A673 (cell line): ENCODE results near the gene RUFY2. TPM values are rescaled to one million over a fixed set of nuclear protein-coding genes. Genes with fewer than 3 reads are reported as not detected.
A peak's percentile ranks its signal among the peaks of the same experiment; 100 is the strongest.

Experiments
- BruUV-seq: library from RNA; stranded (reverse); fragments of 400-500 nt; replicated peaks from 2 replicates; lab custom pipeline; 2021; lab: Mats Ljungman, UMichigan
- CTCF ChIA-PET: fragments of 300-600 bp; sonication (Branson Sonifier 250); formaldehyde crosslinking; loops from one replicate; lab custom pipeline; 2022; ENCODE audit warnings: antibody characterized with exemption; lab: Charles Lee
- POLR2A ChIA-PET: fragments of 300-600 bp; sonication (Branson Sonifier 250); formaldehyde crosslinking; loops from one replicate; lab custom pipeline; 2022; ENCODE audit warnings: antibody characterized with exemption; ENCODE audit not compliant: low non-redundant PET; lab: Charles Lee
- DNase-seq: peaks from one replicate; pipeline ENCODE4 v3.0.0-alpha.2; 2015; ENCODE audit warnings: low spot score
- H3K27ac ChIP-seq: fragments of 200-600 bp; sonication (generic); 2 replicates; pipeline ENCODE4 v1.5.1; 2016; ENCODE audit warnings: mixed run types, low read depth, mild to moderate bottlenecking, mixed read lengths, antibody characterized with exemption, low read length; ENCODE audit not compliant: poor library complexity, severe bottlenecking
- H3K27me3 ChIP-seq: fragments of 200-600 bp; sonication (generic); replicated peaks from 2 replicates; pipeline ENCODE4 v1.6.1; 2017; ENCODE audit warnings: mixed run types, low read depth, mild to moderate bottlenecking, mixed read lengths, antibody characterized with exemption, low read length; ENCODE audit not compliant: insufficient read depth, poor library complexity
- H3K36me3 ChIP-seq: fragments of 200-600 bp; sonication (generic); 2 replicates; pipeline ENCODE4 v1.6.1; 2016; ENCODE audit warnings: mixed run types, mild to moderate bottlenecking, mixed read lengths, antibody characterized with exemption, low read length; ENCODE audit not compliant: insufficient read depth, poor library complexity, severe bottlenecking
- H3K4me1 ChIP-seq: fragments of 200-600 bp; sonication (generic); 2 replicates; pipeline ENCODE4 v1.6.1; 2017; ENCODE audit warnings: mixed run types, mild to moderate bottlenecking, mixed read lengths, antibody characterized with exemption, low read length; ENCODE audit not compliant: insufficient read depth, poor library complexity, severe bottlenecking
- H3K4me3 ChIP-seq: fragments of 200-600 bp; sonication (generic); 2 replicates; pipeline ENCODE4 v1.5.1; 2016; ENCODE audit warnings: low read depth, mixed run types, mild to moderate bottlenecking, mixed read lengths, low read length; ENCODE audit not compliant: poor library complexity, severe bottlenecking
- H3K9me3 ChIP-seq: fragments of 200-600 bp; sonication (generic); 2 replicates; pipeline ENCODE4 v1.6.1; 2016; ENCODE audit warnings: mixed run types, low read depth, mild to moderate bottlenecking, mixed read lengths, antibody characterized with exemption, low read length; ENCODE audit not compliant: poor library complexity, severe bottlenecking
- EZH2 ChIP-seq: fragments of 200-600 bp; sonication (generic); IDR thresholded peaks from 2 replicates; pipeline ENCODE4 v1.6.1; 2017; ENCODE audit warnings: borderline replicate concordance, low read depth, mild to moderate bottlenecking, mixed read lengths, antibody characterized with exemption, low read length; ENCODE audit not compliant: poor library complexity, severe bottlenecking
- intact Hi-C: fragments of 100-400 bp; cut with micrococcal nuclease; formaldehyde crosslinking; loops from one replicate; pipeline ENCODE4 v1.10.0; 2022; ENCODE audit not compliant: unreplicated experiment
- total RNA-seq: library from RNA; stranded (reverse); gene quantifications from 2 replicates; pipeline ENCODE4 v1.2.3, GENCODE V29; 2021
- TF ChIP-seq, protein P1 (sequence below): fragments of 300-800, 200-600 bp; sonication (generic); conservative IDR thresholded peaks from 2 replicates; pipeline ENCODE4 v1.5.1; 2017; ENCODE audit warnings: low read depth, mild to moderate bottlenecking, antibody characterized with exemption, low read length, moderate library complexity, mixed read lengths

The RUFY2 gene
- total RNA-seq, 1 experiment from 2014 or later: 25.8 TPM

DNA sequence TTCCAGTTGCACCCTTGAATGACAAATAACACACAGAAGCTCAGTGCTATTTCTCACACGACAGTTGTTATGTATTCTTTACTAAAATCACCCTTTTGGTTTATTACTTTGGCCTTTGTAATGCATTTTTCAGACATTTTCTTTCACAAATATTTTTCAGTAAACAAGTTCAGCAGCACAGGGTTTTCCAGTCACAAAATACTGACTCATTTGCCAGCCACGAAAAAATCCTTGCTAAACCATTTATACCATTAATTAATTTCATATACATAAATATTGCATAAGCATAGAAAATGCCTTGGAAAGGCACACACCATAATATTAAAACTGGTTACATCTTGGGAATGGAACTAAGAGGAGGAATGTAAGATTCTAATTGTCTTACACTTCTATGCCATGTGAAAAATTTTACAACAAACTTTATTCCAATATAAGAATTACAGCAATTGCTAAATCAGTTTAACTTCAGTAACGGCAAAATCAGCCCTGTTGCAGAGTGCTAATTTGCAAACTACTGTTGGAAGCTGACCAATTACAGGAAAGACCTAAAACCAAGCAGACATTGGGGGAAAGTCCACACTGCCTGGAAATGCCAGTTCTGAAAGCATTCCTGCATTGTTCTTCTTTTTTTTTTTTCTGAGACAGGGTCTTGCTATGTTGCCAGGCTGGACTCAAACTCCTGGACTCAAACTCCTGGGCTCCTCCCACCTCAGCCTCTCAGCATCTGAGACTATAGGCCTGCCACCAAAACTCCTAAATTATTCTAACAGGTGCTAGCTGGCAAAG lies 42.8 kb downstream of the RUFY2 start:
- ChIA-PET CTCF (no interaction called here), POLR2A (no interaction called here)
- intact Hi-C loops: no loop called here

DNA sequence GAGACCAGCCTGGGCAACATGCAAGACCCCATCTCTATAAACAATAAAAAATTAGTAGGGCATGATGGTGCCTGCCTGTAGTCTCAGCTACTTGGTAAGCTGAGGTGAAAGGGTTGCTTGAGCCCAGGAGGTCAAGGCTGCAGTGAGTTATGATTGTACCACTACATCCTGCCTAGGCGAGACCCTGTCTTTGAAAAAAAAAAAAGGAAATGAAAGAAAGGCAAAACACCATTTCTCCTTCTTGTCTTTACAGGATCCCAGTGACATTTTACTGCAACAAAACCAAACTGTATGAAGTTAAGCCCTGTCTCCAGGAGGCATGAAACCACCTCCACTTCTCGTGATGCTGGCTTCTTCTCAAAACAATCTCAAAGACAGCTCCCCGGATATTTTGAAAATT lies 44.5 kb downstream of the RUFY2 start:
- POLR2A ChIA-PET: interaction anchor here (0.6 kb wide), 1 partner anchor 60 kb away, joined by 12 read pairs; no protein-coding TSS in a partner anchor
- no peak for DNase-seq
- TF ChIP-seq EZH2: no peak
- TF ChIP-seq, protein P1, sequence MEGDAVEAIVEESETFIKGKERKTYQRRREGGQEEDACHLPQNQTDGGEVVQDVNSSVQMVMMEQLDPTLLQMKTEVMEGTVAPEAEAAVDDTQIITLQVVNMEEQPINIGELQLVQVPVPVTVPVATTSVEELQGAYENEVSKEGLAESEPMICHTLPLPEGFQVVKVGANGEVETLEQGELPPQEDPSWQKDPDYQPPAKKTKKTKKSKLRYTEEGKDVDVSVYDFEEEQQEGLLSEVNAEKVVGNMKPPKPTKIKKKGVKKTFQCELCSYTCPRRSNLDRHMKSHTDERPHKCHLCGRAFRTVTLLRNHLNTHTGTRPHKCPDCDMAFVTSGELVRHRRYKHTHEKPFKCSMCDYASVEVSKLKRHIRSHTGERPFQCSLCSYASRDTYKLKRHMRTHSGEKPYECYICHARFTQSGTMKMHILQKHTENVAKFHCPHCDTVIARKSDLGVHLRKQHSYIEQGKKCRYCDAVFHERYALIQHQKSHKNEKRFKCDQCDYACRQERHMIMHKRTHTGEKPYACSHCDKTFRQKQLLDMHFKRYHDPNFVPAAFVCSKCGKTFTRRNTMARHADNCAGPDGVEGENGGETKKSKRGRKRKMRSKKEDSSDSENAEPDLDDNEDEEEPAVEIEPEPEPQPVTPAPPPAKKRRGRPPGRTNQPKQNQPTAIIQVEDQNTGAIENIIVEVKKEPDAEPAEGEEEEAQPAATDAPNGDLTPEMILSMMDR: no peak
- Histone ChIP-seq H3K4me1 (no peaks in the 10 kb centered on the region), H3K9me3 (no peaks in the 10 kb centered on the region), H3K4me3 (no peak overlapping the region), H3K27ac (no peak overlapping the region), H3K27me3 (no peaks in the 10 kb centered on the region), H3K36me3 (peaks cover 26% of the 10 kb centered on the region)
- TSS peak; percentile 14 for BruUV-seq
- intact Hi-C loops: no loop called here
- CTCF ChIA-PET: no interaction called here

More for the DNA sequence above, 42.8 kb downstream of the RUFY2 start:
- no peak for DNase-seq
- H3K9me3 ChIP-seq: no peaks in the 10 kb centered on the region
- BruUV-seq: no TSS peak
- no peak overlapping the region for H3K27ac ChIP-seq
- H3K4me3 ChIP-seq: no peak overlapping the region
- H3K36me3 ChIP-seq: peaks cover 26% of the 10 kb centered on the region
- no peaks in the 10 kb centered on the region for H3K4me1 ChIP-seq
- no peaks in the 10 kb centered on the region for H3K27me3 ChIP-seq
- TF ChIP-seq EZH2: no peak
- TF ChIP-seq, protein P1: no peak

DNA sequence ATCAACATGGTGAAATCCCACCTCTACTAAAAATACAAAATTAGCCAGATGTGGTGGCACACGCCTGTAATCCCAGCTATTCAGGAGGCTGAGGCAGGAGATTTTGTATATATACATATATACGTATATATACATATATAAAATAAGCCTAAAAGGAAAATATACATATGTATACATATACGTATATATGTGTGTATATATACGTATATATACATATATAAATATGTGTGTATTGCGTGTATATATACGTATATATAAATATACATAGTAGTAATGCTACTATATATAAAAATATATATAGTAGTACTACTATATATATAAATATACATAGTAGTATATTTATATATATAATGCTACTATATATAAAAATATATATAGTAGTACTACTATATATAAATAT lies 47.9 kb downstream of the RUFY2 start:
- ChIA-PET CTCF (no interaction called here), POLR2A (no interaction called here)
- H3K9me3 ChIP-seq: no peaks in the 10 kb centered on the region
- no peak overlapping the region for H3K4me3 ChIP-seq
- TF ChIP-seq EZH2: no peak
- TF ChIP-seq, protein P1: no peak
- H3K27me3 ChIP-seq: no peaks in the 10 kb centered on the region
- intact Hi-C loops: no loop called here
- H3K27ac ChIP-seq: no peak overlapping the region
- no peaks in the 10 kb centered on the region for H3K4me1 ChIP-seq
- no peak for DNase-seq
- no TSS peak for BruUV-seq
- H3K36me3 ChIP-seq: peaks cover 21% of the 10 kb centered on the region
